PFSK-1 (cell line): ENCODE measurements around the gene LRRC55.

ENCODE experiments used
- POLR2AphosphoS5 ChIP-seq: IDR thresholded peaks from 2 replicates; pipeline ENCODE4 v1.6.1; 2012; ENCODE audit warnings: low read depth, mild to moderate bottlenecking, control low read depth, low read length, moderate library complexity
- TAF1 ChIP-seq: IDR thresholded peaks from 2 replicates; pipeline ENCODE4 v1.6.1; 2012; ENCODE audit warnings: low read length, control low read depth, borderline replicate concordance; ENCODE audit not compliant: insufficient read depth

- no peak for TF ChIP-seq TAF1
- no peak for TF ChIP-seq POLR2AphosphoS5
Observed at GRCh38 chr11:57207168-57207567, 25.4 kb downstream of the LRRC55 start.
